Measurements from ENCODE around the gene SLC25A13.

DNA sequence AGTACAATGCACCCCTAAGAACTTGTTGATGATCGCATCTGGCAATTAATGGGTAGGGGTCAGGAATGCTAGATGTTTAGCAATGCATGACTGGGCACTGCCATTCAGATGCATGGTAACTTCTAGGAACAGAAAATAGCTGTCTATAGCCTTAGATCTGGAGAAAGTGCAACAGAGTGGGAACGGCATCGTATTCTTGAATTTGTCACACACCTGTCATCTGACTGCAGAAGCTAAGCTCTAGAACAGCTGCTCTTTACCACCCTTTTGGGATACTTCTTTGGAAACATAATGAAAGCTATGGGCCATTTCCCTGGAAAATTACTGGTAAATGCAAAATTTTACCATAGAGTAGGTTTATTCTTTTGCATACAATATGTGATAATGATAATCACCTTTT is 118.1 kb downstream of the SLC25A13 start:
- TF ChIP-seq, protein P1, sequence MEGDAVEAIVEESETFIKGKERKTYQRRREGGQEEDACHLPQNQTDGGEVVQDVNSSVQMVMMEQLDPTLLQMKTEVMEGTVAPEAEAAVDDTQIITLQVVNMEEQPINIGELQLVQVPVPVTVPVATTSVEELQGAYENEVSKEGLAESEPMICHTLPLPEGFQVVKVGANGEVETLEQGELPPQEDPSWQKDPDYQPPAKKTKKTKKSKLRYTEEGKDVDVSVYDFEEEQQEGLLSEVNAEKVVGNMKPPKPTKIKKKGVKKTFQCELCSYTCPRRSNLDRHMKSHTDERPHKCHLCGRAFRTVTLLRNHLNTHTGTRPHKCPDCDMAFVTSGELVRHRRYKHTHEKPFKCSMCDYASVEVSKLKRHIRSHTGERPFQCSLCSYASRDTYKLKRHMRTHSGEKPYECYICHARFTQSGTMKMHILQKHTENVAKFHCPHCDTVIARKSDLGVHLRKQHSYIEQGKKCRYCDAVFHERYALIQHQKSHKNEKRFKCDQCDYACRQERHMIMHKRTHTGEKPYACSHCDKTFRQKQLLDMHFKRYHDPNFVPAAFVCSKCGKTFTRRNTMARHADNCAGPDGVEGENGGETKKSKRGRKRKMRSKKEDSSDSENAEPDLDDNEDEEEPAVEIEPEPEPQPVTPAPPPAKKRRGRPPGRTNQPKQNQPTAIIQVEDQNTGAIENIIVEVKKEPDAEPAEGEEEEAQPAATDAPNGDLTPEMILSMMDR (IDR thresholded peaks at IDR 0.05) = no peak
- TF ChIP-seq POLR2A (IDR thresholded peaks at IDR 0.05) = no peak

Measured in breast epithelium (tissue), 3 donors.